GM18858 (cell line): ENCODE results near the gene RRP8.

Experiments
- ATAC-seq: cut with Tn5 transposase; IDR thresholded peaks from one replicate; pipeline ENCODE4 v1.9.1; 2021; ENCODE audit not compliant: unreplicated experiment

Gene RRP8

DNA sequence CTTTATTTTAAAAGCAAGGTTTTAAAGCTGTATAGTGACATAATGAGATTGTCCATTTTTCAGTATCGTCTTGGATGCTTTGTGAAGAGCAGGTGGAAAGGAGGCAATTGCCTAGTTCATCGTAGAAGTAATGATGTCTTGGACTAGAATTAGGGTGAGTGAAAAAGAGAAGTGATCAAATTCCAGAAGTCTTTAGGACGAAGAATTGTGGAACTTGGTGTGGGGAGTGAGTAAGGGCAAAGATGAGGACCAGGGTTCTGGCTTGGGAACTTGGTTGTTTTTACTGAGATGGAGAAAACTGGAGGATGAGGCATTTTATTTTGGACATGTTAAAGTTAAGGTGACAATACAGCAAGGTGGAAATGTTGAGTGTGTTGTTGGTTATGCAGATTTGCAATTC, 1.4 kb upstream of the RRP8 start:
- no peak for ATAC-seq

DNA sequence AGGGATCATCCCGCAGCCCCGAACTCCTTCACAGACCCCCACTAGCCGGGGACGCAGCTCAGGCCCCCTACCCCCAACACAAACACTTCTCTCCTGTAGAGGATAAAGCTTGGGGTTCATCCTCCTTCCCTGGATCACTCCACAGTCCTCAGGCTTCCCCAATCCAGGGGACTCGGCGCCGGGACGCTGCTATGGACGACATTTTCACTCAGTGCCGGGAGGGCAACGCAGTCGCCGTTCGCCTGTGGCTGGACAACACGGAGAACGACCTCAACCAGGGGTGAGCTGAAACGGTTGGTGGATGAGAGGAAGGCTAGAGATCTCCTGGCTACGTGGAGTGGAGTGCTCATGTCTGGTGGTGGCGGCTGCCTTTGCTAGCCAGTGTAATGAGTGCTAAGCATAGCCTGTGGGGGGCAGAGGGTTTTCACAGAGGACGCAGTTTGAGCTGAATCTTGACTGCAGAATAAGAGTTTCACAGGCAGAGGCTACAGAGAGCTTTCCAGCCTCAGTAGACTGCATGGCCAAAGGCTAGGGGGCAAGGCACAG, 738 bp upstream of the RRP8 start:
- peak; percentile 33 for ATAC-seq

DNA sequence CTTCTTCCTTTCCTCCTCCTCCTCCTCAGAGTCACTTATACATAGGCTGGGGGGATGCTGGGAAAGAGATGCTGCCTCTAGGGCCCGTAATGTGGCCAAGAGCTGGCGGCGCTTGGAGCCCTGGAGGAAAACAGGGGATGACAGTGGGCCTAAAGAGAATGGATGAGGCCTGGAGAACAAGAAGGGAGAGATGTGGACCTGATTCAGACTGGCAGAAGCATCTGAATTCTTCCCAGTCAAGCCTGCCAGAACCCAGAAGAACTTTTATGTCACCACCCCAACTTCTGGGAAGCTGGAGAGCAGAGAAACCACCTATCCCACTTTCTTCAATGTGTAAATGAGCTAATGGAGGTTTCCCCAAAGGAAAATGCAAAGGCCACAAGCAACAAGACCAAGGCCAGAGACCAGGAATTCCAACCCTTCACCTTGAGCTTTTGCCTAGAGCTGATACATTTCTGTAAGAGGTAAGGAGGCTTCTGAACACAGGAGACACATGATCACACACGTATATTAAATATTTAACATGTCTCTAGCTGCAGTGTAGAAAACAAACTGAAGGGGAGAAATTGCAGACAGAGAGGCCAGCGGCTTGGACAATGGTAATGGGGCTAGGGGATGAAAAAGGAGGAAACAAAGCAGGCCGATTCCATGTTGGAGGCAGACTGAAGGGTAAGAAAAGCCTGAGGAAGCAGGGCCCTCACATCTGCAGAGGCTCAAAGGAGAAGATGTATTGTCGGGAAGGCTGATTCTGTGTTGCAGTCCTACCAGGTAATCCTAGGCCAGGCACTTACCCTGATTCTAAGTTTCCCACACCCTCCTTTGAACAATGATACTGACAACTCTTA, 1.1 kb downstream of the RRP8 start:
- ATAC-seq = no peak

DNA sequence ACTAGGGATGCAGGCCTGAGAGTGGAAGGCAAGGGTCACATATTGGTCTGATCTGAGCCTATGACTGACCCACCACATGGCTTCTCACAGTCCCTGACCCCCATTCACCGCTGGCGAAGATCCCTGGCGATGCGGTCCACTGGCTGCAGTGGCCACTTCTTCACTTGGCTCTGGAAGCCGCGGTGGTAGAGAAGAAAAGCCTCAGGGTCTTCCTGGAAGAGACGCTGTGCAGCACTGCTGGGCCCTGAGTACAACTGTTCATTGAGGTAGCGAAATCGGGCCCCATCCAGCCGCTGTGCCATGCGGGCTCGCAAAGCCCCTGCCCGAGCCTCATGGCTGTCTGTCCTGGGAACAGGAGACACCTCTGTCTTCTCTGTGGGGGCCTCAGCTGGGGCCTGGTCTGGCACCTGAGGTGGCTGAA, 2.4 kb downstream of the RRP8 start:
- ATAC-seq = no peak

DNA sequence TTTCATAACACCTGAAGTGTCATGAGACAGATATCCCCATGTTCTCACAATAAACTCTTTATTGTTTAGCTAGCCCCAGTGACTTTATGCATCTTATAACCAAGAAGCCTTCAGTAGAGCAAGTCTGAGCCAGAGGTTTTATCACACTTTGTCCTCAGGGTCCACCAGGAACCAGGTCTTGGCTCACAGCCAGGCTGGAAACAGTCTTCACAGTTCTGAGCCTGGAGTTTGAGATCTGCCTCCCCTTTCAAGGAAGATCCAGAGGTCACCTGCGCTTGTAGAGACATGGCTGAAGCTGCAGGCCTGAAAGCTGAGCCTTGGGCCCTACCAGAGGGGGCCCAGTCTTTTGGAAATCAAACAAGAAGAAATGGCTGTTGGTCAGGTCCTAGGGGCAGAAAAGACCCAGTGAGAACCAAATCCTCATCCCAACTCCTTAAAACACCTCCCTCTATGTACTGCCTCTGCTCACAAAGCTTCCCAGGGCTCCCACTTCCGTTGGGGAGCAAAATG, 3.5 kb downstream of the RRP8 start:
- ATAC-seq = no peak

DNA sequence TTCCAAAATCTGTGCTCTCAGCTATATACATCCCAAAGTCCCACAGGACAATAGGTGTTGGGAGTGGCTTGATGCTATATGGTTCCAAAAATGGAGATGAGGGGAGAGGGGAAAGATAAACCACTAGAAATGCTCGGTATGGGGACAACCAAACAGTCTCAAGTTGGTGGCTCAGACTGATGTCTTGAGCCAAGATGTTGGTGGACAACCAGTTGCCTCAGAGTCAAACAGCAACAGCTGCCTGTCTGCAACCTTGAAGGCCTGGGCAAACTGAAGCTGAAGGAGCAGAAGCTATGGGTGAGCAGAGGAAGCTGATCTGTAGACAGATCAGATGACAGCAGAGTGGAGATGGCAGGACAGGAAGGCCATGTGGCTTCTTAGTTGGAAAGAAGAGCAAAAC, 4.0 kb downstream of the RRP8 start:
- ATAC-seq = no peak

DNA sequence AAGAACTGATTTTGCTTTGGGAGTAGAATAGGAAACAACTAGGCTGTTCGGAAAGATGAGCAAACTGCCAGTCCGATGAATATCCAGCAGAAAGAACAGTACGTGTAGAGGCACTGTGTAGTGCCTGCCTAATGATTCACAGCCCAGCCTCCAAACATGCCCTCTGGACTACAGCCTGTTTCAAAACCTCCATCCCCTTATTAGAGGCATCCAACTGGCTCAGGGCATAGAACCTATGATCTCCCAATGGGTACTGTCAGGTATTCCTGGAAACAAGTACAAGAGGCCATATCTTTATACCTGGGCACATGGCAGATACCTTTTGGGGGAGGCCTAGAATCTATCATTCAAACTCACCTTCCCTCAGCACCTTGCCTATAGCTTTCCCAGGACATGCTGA, 4.9 kb downstream of the RRP8 start:
- no peak for ATAC-seq

DNA sequence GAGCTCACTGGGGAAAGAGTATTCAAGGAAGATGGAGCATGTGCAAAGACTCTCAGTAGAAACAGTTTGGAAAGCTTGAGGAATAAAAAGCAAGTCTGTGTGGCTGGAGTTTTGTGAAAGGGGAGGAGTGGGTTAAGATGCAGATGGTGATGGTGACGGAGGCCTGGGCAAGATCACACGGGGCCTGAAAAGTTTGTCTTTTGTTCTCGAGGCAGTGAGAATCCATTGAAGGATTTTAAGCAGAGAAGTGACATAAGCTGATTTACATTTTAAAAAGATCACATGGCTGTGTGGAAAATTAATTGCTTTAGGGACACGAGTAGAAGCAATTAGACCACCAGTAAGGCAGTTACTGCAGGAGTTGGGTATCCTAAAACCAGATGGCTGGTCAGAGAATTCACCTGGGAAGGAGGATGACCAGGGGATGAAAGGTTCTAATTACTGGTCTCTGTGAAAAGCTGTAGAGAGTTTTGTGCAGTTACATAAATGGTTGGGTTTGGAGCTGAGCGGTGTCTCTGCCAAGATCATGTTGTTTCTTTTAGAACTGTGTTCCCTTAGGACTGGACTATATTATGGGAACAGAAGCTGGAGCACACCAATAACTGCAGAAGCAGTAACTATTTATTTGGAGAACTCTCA, 7.1 kb downstream of the RRP8 start:
- ATAC-seq = no peak

DNA sequence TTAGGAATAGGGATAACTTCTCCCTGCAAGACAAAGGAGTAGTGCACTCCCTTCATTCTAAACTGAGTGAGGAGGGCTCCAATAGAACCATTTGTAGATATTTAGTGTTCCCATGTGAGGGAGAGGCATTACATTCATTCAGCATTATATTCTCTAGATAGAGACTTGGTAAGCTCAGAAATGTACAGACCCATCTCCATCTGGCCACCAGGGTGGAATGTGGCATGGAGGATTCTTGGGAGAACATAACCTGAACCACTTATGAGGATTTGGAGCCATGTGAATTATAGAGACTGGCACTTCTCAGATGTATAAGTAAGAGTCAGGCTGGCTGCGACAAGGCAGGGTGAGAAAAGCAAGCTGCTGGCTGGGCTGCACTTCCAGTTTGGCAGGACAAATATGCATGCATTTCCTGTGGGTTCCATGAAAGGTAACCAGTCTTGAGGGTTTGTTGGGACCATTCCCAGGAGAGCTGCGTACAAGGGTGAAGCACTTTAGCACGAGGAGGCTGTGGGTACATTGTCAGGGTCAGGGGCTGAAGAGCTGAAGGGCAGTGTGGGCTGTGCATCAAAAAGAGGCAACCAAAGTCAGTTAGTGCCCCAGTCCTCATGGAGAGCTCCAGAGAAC, 9.2 kb downstream of the RRP8 start:
- no peak for ATAC-seq

DNA sequence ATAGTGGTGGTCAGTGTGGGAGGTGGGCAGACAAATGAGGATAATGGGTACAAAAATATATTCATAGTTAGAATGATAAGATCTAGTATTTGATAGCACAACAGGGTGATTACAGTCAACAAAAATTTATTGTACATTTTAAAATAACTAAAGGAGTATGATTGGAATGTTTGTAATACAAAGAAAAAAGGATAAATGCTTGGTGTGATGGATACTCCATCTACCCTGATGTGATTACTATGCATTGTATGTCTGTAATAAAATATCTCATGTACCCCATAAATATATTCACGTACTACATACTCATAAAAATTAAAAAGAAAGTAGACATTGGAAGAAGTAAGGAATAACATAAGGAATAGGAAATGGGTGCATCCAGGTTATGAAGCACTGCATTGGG, 15.4 kb downstream of the RRP8 start:
- ATAC-seq = no peak

DNA sequence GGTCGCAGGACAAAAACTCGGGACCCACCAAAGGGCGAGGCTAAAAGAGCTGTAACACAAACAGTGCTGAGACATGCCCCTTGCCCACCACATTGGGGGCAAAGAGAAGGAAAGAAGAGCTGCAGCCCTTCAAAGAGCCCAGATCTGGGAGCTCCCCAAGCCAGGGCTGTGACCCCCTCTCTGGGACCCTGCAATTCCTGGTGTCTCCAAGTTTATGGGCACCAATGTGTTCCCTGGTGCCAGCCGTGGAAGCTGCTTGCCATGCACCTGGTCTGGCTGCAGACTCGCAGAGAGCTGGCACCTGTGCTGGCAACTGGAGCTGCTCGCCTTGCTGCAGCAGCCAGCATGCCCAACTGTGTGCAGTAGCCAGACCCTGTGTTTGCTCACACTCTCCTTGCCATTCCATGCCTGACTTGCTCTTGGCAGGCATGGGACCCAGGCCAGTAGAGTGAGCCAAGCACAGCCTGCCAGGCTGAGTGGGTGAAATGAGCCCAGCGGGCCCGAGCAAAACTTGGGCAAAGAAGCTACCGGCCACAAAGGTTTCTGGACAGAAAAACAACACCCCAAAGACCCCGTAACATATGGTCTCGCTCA, 16.0 kb downstream of the RRP8 start:
- no peak for ATAC-seq

DNA sequence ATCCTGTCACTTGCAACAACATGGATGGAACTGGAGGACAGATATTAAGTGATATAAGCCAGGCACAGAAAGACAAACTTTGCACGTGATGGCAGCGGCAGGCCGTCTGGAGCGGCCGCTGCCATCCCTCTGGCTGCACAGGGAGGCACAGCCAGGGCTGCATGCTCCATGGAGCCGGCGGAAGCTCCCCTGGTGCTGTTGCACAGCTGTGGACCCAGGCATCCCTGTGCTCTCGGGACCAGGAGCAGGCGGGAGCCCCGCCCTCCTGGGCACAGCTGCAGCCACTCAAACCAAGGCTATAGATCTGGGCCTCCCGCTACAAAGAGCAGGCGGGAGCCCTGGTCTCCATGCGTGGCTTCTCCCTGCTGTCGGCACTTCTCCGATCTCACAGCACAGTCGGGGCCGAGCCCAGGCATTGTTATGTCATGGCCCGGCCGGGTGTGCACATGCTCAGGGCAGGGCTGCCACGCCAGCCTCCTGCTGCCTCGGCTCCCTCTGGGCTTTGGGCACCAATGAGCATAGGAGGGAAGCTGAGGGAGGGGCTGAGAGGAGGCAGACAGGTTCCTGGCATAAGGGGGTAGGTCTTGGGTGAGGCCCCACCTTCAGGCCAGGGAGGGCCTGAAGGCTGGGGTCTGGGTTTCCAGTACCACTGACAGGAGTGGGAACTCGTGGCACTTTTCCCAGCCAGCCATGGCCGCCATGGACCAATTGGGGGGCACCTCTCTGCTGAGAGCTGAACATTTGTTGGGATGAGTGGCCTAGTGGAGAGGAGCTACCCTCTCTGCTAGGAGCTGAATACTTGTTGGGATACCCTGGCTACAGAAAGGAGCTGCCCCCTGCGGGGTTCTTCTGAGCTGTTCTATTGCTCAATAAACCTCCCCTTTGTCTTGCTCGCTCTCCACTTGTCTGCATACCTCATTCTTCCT, 16.7 kb downstream of the RRP8 start:
- no peak for ATAC-seq

DNA sequence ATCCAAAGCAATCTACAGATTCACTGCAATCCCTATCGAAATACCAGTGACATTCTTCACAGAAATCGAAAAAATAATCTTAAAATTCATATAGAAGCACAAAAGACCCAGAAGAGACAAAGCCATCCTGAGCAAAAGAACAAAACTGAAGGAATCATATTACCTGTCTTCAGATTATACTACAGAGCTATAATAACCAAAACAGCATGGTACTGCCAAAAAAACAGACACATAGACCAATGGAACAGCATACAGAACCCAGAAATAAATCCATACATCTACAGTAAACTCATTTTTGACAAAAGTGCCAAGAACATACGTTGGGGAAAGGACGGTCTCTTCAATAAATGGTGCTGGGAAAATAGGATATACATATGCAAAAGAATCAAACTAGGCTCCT, 18.9 kb downstream of the RRP8 start:
- no peak for ATAC-seq

DNA sequence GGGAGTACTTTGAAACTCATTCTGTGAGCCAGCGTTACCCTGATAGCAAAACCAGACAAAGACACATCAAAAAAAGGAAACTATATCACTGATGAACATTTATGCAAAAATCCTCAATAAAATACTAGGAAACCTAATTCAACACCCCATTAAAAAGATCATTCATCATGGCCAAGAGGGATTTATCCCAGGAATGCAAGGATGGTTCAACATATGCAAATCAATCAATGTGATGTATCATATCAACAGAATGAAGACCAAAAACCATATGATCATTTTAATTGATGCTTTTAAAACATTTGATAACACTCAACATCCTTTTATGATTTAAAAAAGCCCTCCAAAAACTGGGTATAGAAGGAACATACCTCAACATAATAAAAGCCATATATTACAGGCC, 19.8 kb downstream of the RRP8 start:
- no peak for ATAC-seq

DNA sequence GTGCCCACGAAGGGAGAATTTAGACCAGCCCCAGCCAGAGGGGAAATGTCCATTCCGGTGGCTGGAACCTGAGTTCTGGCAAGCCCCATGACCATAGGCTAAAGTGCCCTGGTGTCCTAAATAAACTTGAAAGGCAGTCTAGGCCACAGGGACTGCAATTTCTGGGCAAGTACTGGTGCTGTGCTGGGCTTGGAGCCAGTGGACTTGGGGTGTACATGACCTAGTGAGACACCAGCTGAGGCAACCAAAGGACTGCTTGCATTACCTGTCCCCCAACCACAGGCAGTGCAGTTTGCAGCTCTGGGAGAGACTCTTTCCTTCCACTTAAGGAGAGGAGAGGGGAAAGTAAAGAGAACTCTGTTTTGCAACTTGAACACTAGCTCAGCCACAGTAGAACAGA, 23.7 kb downstream of the RRP8 start:
- no peak for ATAC-seq

DNA sequence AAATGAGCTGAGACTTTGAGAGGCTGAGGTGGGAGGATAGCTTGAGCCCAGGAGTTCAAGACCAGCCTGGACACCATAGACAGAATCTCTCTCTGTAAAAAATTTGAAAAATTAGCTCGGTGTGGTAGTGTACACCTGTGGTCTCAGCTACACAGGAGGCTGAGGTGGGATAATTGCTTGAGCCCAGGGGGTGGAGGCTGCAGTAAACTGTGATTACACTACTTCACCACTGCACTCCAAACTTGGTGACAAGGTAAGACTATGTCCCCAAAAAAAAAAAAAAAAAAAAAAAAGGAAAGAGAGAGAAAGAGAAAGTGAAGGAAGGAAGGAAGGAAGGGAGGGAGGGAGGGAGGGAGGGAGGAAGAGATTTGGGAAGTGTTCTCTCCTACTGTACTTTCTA, 25.3 kb downstream of the RRP8 start:
- no peak for ATAC-seq

DNA sequence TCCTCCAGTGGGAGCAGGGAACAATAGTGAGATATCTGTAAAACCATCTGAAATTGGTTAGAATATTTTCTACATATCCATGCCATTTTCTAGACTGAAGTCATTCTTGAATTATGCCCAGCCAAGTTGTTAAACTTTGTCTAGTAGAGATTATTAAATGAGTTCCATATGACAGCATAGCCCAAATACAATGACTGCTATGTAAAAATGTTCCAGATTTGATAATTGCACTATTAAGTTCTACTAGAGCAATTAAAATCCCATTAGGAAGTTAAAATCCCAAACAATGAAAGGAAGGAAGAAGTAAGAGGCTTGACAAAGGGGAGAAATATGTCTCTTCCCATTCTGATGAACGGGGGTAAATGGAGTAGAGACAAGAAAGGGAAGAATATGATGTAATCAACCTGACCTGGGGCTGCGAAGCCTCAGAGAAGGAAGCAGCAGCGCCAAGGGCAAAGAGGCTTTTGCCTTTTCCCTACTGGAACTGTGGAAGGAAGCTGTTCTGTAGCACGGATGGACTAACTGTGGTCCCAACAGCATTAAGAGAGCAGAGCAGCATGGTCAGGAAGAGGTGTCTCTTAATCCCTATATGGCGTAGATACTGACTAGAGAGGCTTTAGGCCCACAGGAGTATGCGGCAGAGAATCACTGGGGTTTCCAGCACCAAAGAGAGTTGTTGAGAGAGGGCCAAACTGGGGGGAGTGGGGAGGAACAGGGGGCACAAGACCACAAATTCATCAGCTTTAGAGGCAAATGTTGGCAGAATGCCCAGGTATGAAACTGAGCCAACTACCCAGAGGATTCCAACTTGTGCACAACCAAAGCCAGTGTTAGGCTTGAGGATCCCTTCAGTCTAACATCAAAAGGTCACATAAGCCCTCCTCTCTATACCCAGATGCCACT, 26.7 kb downstream of the RRP8 start:
- ATAC-seq = no peak

DNA sequence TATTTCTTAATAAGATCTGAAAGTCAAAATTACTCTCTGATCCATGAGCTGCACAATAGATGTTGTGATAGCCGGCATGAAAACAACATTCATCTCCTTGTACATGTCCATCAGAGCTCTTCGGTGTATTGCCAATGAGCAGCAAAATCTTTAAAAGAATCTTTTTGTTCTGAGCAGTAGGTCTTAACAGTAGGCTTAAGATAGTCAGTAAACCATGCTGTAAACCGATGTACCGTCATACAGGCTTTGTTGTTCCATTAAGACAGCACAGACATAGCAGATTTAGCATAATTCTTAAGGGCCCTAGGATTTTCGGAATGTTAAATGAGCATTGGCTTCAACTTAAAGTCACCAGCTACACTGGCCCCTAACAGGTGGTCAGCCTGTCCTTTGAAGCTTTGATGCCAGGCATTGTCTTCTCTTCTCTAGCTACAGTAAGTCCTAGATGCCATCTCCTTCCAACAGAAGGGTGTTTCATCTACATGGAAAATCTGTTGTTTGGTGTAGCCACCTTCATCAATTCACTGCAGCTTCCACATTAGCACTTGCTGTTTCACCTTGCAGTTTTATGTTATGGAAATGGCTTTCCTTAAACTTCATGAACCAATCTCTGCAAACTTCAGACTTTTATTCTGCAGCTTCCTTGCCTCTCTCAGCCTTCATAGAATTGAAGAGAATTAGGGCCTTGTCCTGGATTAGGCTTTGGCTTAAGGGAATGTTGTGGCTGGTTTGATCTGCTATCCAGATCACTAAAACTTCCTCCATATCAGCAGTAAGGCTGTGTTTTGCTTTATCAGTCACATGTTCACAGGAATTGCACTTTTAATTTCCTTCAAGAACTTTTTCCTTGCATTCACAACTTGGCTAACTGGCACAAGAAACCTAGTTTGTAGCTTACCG, 28.4 kb downstream of the RRP8 start:
- ATAC-seq = no peak
